DOHH2 (cell line): ENCODE measurements around the gene GIT1.

Source experiments
- H3F3A ChIP-seq: fragments of 200-600 bp; sonication (generic), shearing (Covaris generic); 2 replicates; pipeline ENCODE4 v1.6.0; 2016; ENCODE audit warnings: antibody characterized with exemption, mild to moderate bottlenecking; ENCODE audit not compliant: control insufficient read depth, insufficient read depth
- H3K27ac ChIP-seq: fragments of 200-600 bp; sonication (generic); 2 replicates; pipeline ENCODE4 v1.5.1; 2014; ENCODE audit warnings: low read depth, mild to moderate bottlenecking, low read length, moderate library complexity
- H3K27me3 ChIP-seq: fragments of 200-600 bp; sonication (generic); 2 replicates; pipeline ENCODE4 v1.6.1; 2014; ENCODE audit warnings: mild to moderate bottlenecking, low read length, mixed read lengths; ENCODE audit not compliant: control insufficient read depth
- H3K36me3 ChIP-seq: fragments of 200-600 bp; sonication (generic); 2 replicates; pipeline ENCODE4 v1.6.1; 2014; ENCODE audit warnings: mild to moderate bottlenecking, low read length, moderate library complexity, mixed read lengths; ENCODE audit not compliant: control insufficient read depth
- H3K4me1 ChIP-seq: fragments of 200-600 bp; sonication (generic); 2 replicates; pipeline ENCODE4 v1.6.1; 2014; ENCODE audit warnings: mild to moderate bottlenecking, low read length, mixed read lengths; ENCODE audit not compliant: control insufficient read depth
- H3K4me2 ChIP-seq: fragments of 200-600 bp; sonication (generic); 2 replicates; pipeline ENCODE4 v1.6.0; 2014; ENCODE audit warnings: mild to moderate bottlenecking, low read length, moderate library complexity
- H3K4me3 ChIP-seq: fragments of 200-600 bp; sonication (generic); 2 replicates; pipeline ENCODE4 v1.5.1; 2014; ENCODE audit warnings: mild to moderate bottlenecking, low read length, mixed read lengths
- H3K79me2 ChIP-seq: fragments of 200-600 bp; sonication (generic); 2 replicates; pipeline ENCODE4 v1.6.1; 2014; ENCODE audit warnings: mild to moderate bottlenecking, low read length, mixed read lengths; ENCODE audit not compliant: control insufficient read depth
- H3K9me2 ChIP-seq: fragments of 200-600 bp; sonication (generic); replicated peaks from 2 replicates; pipeline ENCODE4 v1.6.1; 2014; ENCODE audit warnings: mild to moderate bottlenecking, low read length, mixed read lengths; ENCODE audit not compliant: control insufficient read depth
- H3K9me3 ChIP-seq: fragments of 200-600 bp; sonication (generic); 2 replicates; pipeline ENCODE4 v1.6.1; 2014; ENCODE audit warnings: antibody characterized with exemption, low read length, mixed read lengths; ENCODE audit not compliant: control insufficient read depth, insufficient read depth
- H4K20me1 ChIP-seq: fragments of 200-600 bp; sonication (generic); 2 replicates; pipeline ENCODE4 v1.6.0; 2014; ENCODE audit warnings: low read depth, mild to moderate bottlenecking, antibody characterized with exemption, low read length, moderate library complexity; ENCODE audit not compliant: control insufficient read depth, insufficient read depth
- EZH2phosphoT487 ChIP-seq: fragments of 200-600 bp; sonication (generic); IDR thresholded peaks from 2 replicates; pipeline ENCODE4 v1.6.1; 2017; ENCODE audit warnings: borderline replicate concordance, mild to moderate bottlenecking, antibody characterized with exemption, low read length, moderate library complexity, mixed read lengths
- TF ChIP-seq, protein P1 (sequence below): fragments of 200-600 bp; sonication (generic); IDR thresholded peaks from one replicate; pipeline ENCODE4 v1.5.1; 2014; ENCODE audit warnings: antibody characterized with exemption, mild to moderate bottlenecking, low read depth, low read length; ENCODE audit not compliant: poor library complexity, severe bottlenecking

The GIT1 gene

DNA sequence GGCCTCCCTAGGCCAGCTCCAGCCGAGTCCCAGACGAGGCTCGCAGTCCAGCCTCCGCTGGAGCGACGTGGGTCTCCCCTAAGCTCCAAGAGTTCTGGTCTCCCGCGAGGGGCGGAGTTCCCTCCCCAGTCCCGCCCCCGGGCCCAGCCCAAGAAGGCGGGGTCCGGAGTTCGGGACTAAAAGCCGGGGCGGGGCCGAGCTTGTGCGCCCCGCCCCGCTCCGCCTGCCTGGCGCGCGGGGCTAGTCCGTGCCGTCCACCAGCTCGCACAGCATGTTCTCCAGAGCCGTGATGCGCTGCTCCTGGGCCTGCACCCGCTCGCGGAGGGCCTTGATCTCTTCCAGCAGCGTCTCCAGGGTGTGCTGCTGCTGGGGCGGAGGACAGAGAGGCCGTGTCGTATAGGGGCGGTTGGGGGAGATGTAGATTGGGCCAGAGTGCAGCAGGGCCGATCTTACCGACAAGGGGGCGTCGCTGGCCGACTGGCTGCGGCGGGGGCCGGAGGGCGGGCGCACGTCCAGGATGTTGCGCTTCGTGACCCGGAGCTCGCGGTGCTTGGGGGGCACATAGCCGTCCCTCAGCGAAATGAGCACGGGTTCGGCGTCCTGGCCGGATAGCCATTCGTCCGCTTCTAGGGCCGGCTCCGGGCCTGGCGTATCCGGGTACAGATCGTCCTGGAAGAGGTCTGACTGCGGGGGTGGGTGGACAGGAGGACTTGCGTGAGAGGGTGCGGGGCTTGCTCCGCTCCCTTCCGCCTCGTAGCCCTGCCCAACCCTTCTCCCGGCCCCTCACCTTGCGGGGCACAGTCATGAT, 26.2 kb upstream of the GIT1 start:
- TF ChIP-seq, protein P1, sequence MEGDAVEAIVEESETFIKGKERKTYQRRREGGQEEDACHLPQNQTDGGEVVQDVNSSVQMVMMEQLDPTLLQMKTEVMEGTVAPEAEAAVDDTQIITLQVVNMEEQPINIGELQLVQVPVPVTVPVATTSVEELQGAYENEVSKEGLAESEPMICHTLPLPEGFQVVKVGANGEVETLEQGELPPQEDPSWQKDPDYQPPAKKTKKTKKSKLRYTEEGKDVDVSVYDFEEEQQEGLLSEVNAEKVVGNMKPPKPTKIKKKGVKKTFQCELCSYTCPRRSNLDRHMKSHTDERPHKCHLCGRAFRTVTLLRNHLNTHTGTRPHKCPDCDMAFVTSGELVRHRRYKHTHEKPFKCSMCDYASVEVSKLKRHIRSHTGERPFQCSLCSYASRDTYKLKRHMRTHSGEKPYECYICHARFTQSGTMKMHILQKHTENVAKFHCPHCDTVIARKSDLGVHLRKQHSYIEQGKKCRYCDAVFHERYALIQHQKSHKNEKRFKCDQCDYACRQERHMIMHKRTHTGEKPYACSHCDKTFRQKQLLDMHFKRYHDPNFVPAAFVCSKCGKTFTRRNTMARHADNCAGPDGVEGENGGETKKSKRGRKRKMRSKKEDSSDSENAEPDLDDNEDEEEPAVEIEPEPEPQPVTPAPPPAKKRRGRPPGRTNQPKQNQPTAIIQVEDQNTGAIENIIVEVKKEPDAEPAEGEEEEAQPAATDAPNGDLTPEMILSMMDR: no peak
- no peak; the same call in 1 of the 2 replicates for TF ChIP-seq EZH2phosphoT487
- Histone ChIP-seq H3F3A (peaks cover 3% of the 10 kb centered on the region), H3K36me3 (peaks cover 9% of the 10 kb centered on the region; the same call in 1 of the 2 replicates), H4K20me1 (peaks cover 17% of the 10 kb centered on the region), H3K79me2 (no peaks in the 10 kb centered on the region), H3K4me3 (peak overlapping the region; percentile 70), H3K27ac (no peak overlapping the region), H3K4me1 (peaks cover 50% of the 10 kb centered on the region), H3K4me2 (peak overlapping the region; percentile 78), H3K27me3 (peaks cover 13% of the 10 kb centered on the region), H3K9me3 (no peaks in the 10 kb centered on the region), H3K9me2 (no peaks in the 10 kb centered on the region)

DNA sequence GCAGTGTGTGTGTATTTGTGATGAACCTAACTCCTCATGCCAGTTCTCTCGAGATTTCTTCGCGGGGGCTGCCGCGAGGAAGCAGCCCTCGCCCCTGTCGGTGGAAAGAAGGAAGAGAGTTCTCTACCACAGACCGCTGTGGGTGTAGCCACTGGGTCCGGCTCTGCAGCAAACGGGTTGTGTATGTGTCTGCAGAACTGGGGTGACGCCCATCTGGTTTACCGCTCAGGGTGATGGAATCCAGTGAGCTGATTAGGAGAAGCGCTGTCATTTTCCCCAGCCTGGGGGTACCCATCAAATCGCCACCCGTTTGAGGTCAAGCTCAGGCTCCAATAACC, 25.6 kb upstream of the GIT1 start:
- Histone ChIP-seq H3K79me2 (no peaks in the 10 kb centered on the region), H3K4me1 (peaks cover 50% of the 10 kb centered on the region), H3K4me3 (peak overlapping the region; percentile 70), H4K20me1 (peaks cover 17% of the 10 kb centered on the region), H3K27me3 (peaks cover 13% of the 10 kb centered on the region), H3K9me2 (no peaks in the 10 kb centered on the region), H3K4me2 (peak overlapping the region; percentile 78), H3K9me3 (no peaks in the 10 kb centered on the region), H3K36me3 (peaks cover 10% of the 10 kb centered on the region; the same call in 1 of the 2 replicates), H3K27ac (no peak overlapping the region), H3F3A (peaks cover 3% of the 10 kb centered on the region)
- TF ChIP-seq EZH2phosphoT487: no peak
- TF ChIP-seq, protein P1: no peak

DNA sequence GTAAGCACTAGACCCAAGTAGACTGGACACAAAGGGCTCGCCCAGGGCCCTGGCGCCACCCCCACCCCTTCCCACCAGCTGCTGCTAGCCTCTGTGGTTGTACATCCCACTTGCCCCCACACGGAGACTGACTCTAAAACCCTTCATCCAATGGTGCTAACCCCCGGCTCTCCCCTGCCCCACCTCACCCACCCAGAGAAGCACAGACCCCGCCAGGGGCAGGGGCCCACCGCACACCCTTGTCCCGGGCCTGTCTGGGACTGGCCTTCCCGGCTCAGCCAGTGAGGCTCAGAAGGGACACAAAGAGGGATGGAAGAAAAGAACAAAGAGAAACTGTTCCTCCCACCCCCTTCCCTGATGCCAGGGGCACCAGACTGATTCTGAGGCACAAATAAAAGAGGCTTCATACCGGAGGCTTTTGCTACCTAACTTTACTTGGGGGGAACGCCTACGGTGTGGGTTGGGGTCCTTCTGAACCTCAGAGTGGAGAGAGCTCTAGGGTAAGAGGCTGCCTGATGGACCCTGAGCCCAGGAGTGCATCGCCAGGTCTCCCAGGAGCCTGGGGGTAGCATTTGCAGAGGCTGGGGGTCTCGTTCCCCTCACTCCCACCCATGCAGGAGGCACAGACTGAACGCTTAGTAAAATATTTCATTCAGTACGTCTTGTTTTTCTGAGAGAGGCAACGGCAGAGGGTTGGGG, 25.1 kb upstream of the GIT1 start:
- no peak overlapping the region for H3K27ac ChIP-seq
- peaks cover 50% of the 10 kb centered on the region for H3K4me1 ChIP-seq
- H3K4me3 ChIP-seq: no peak overlapping the region

More for the DNA sequence above, 25.1 kb upstream of the GIT1 start:
- Histone ChIP-seq H3K9me3 (no peaks in the 10 kb centered on the region), H4K20me1 (peaks cover 17% of the 10 kb centered on the region), H3K9me2 (no peaks in the 10 kb centered on the region), H3F3A (no peaks in the 10 kb centered on the region; the same call in 1 of the 2 replicates), H3K79me2 (no peaks in the 10 kb centered on the region), H3K36me3 (peaks cover 10% of the 10 kb centered on the region; the same call in 1 of the 2 replicates), H3K27me3 (peaks cover 13% of the 10 kb centered on the region), H3K4me2 (peak overlapping the region; percentile 78; the same call in 1 of the 2 replicates)
- TF ChIP-seq EZH2phosphoT487: no peak
- TF ChIP-seq, protein P1: no peak
